Adipose tissue (tissue), 3 donors: ENCODE results near the gene SKA3. TPM values are rescaled to one million over a fixed set of nuclear protein-coding genes. Genes with fewer than 3 reads are reported as not detected.
"Not testable (repeated sequence)": the region's sequence is repeated elsewhere in the genome, so short reads cannot be mapped to it uniquely, and the experiment has no call there.

Source experiments
- H3K27ac ChIP-seq: one replicate; pipeline ENCODE4 v1.5.1; 2013; ENCODE audit warnings: low read depth, low read length
- WGBS, 3 donors: extraction: QIAGEN DNeasy Blood & Tissue Kit; methylation state at CpG; one replicate each; pipeline ENCODE4 v1.1.7; 2013; 5-methylcytosine and 5-hydroxymethylcytosine counted together
- polyA plus RNA-seq, 3 donors: library from polyadenylated mRNA; stranded (reverse); fragments of 200-250 nt; gene quantifications; one replicate each; pipeline ENCODE4 v1.2.3, GENCODE V29; 2013
- donor health status: healthy with polysubstance abuse.
- donor health status: Bipolar disorder and iron deficiency.
- donor health status: healthy.

The SKA3 gene
- polyA plus RNA-seq, result under 1 TPM; 0.13 to 0.45 (median 0.16) TPM

- H3K27ac ChIP-seq, result peak within 1 kb of the TSS; percentile 4
- 0 to 1% (median 0%) methylated on average over 86 to 93 of the region's 93 CpGs for WGBS, 3 donors
Measured at GRCh38 chr13:21176215-21176981, at the start of gene SKA3, which contains the start of gene MRPL57. SKA3 (minus strand) TSS chr13:21176552; CDS start chr13:21176477, 75 bp downstream. MRPL57 (plus strand) TSS chr13:21176658; CDS start chr13:21176917, 259 bp downstream.

GRCh38 chr13:21225082-21225481, 48.7 kb upstream of the SKA3 start:
- no peak overlapping the region for H3K27ac ChIP-seq
- 76 to 89% (median 88%) methylated on average over 6 of the region's 6 CpGs for WGBS, 3 donors

DNA sequence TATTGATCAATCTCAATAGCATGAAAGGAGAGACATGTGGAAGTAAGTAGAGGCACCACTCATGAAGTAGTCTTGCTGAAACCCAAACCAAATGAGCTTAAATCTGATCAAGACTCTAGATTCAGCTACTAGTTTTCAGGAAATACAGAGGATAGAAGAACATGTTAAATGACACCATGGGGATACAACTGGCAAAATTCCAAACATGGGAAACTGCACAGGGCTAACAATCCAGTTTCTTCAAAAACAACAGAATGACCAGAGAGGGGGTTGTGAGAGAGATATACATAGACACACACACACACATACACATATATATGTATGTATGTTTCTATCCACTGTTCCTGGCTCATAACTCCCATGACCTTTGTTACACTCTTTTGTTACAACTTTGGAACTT, 44.9 kb upstream of the SKA3 start:
- H3K27ac ChIP-seq, result no peak overlapping the region

- 54 to 62% (median 61%) methylated on average over 3 of the region's 3 CpGs for WGBS, 3 donors
Measured at GRCh38 chr13:21219716-21220115, 43.4 kb upstream of the SKA3 start.

DNA sequence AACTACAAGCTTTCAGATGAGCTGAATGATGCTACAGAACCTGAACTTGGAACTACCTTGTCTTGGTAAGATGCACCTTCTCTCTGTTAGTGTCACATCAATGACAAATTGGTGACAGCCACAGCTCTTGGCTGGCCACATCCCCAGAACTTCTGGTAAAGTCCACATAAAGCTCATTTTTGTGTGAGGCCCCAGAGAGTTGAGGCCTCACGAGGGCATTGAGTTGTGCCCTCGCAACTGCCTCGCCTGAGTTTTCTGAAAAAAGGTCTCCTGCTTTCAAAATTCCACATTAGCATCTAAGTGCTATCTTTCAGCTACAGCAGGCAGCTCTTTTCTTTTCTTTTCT, 42.7 kb upstream of the SKA3 start:
- WGBS, 3 donors, result 45 to 74% (median 69%) methylated on average over 3 of the region's 3 CpGs

More at GRCh38 chr13:21219716-21220115, 43.4 kb upstream of the SKA3 start:
- not testable (repeated sequence) for H3K27ac ChIP-seq

DNA sequence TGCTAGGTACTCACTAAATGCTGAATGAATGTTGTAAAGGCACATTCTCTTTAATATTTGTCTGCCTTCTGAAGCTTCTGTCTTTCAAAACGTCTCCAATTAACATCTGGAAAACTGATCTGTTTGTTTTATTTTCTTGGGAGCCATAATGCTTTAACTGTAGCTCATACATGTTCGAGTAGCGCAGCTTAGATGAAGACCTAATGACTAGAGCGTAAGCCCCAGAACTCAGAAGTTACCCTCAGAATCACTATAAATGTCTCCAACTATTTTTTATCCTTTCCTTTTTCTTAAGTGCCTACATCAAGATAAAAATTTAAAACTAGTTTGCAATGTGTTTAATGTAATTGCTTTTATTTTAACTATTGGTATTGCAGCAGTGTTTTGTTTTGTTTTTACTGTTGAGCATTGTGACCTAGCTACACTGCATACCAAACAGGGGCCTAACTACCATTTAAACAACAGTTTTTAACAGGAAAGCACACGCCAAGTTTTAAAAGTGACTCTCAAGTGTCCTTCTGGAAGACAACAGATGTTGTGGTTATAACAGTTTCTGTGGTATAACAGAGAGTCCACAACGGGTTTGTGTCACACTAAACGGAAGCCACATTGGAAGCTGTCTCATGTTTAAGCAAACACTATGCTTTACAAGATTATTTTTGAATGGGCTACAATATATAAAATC, 42.1 kb upstream of the SKA3 start:
- no peak overlapping the region for H3K27ac ChIP-seq
- 43 to 57% (median 45%) methylated on average over 7 of the region's 7 CpGs for WGBS, 3 donors

More for the DNA sequence above, 42.7 kb upstream of the SKA3 start:
- H3K27ac ChIP-seq, result no peak overlapping the region

- no peak overlapping the region for H3K27ac ChIP-seq
- 14 to 45% (median 31%) methylated on average over 13 of the region's 13 CpGs for WGBS, 3 donors
Measured at GRCh38 chr13:21216332-21216731, 40.0 kb upstream of the SKA3 start.

- WGBS, 3 donors, result 55 to 77% (median 69%) methylated on average over 6 of the region's 6 CpGs
- H3K27ac ChIP-seq, result not testable (repeated sequence)
Measured at GRCh38 chr13:21215419-21215818, 39.1 kb upstream of the SKA3 start.

- H3K27ac ChIP-seq, result no peak overlapping the region
- WGBS, 3 donors, result 78 to 90% (median 87%) methylated on average over 7 of the region's 7 CpGs
Measured at GRCh38 chr13:21212138-21212775, 35.9 kb upstream of the SKA3 start.

DNA sequence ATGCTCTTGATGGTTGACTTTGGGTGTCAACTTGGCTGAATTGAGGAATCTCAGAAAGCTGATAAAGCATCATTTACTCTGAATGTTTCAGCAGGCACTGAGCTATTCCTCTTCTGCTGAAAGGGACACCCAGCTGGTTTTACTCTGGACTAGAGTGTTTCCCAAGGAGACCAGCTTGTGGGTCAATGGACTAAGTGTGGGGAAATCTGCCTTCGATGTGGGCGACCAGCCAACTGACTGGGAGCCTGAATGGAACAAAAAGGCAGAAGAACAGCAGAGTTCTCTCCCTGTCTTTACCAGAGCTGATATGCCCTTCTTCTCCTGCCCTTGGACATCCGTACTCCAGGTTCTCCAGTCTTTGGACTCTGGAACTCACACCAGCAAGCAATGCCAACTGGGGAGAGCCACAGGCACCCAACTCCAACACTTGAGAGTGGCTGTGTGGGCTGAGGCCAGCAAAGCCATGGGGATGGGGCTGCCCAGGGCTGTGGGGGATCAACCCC, 32.4 kb upstream of the SKA3 start:
- no peak overlapping the region for H3K27ac ChIP-seq
- 79 to 81% (median 80%) methylated on average over 3 of the region's 3 CpGs for WGBS, 3 donors

GRCh38 chr13:21202767-21203531, 26.6 kb upstream of the SKA3 start:
- H3K27ac ChIP-seq, result no peak overlapping the region
- 41 to 68% (median 65%) methylated on average over 3 of the region's 3 CpGs for WGBS, 3 donors

DNA sequence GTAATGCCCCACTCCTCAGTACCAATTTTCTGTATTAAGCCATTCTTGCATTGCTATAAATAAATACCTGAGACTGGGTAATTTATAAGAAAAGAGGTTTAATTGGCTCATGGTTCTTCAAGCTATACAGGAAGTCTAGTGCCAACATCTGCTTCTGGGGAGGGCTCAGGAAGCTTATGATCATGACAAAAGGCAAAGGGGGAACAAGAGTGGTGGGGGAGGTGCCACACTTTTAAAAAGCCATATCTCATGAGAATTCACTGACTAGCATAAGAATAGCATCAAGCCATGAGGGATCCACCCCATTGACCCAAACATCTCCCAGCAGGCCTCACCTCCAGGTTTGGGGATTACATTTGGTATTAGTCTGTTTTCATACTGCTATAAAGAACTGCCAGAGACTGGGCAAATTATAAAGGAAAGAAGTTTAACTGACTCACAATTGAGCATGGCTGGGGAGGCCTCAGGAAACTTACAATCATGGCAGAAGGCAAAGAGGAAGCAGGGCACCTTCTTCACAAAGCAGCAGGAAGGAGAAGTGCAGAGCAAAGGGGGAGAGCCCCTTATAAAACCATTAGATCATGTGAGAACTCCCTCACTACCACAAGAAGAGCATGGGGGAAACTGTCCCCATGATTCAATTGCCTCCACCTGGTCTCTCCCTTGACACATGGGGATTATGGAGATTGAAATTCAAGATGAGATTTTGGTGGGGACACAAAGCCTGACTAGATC, 25.3 kb upstream of the SKA3 start:
- not testable (repeated sequence) for H3K27ac ChIP-seq

DNA sequence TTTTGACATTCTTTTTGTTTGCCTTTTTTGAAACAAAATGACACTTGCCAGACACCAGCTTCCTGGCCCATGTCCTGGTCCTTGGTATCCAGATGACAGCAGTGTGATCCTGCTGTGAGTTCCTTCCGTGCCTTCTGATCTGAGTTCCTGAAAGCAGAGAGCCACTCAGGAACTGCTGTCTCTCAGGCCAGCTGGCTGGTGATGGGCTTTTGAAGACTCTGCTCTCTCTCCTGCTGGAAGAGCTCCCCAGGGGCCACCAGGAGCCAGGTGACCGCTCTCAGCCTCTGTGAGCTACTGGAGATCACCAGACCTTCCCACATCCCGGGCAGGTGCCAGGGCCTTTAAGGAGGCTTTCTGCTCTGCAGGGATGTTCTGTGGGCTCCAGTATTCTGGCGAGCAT, 22.0 kb upstream of the SKA3 start:
- not testable (repeated sequence) for H3K27ac ChIP-seq
- WGBS, 3 donors, result 65 to 87% (median 78%) methylated on average over 3 to 4 of the region's 4 CpGs

DNA sequence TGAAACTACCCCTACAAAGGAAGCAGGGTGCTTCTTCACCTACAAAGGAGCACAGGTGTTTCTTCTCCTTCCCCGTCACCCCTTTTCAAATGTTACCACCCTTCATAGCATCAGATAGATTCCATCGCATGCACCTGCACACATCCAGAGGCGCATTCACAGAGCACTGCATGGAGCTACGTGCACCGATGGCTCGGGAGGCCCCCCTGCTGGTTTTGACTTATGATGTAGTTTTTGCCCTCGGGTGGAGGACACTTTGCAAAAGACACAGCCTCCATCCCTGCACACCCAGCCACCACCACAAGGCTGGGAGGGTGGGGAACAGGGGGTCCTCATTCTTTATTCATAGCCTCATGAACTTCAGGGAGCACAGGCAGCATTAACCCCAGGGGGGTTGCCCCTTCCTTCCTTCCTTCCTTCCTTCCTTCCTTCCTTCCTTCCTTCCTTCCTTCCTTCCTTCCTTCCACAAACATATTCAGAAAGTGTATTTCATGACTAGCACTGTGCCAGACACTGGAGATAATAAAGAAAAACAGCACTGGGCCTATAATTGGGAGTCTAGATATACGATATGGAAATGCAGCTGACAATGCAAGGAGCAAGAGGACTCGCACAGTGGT, 21.4 kb upstream of the SKA3 start:
- not testable (repeated sequence) for H3K27ac ChIP-seq
- WGBS, 3 donors, result 73 to 86% (median 85%) methylated on average over 9 of the region's 9 CpGs

DNA sequence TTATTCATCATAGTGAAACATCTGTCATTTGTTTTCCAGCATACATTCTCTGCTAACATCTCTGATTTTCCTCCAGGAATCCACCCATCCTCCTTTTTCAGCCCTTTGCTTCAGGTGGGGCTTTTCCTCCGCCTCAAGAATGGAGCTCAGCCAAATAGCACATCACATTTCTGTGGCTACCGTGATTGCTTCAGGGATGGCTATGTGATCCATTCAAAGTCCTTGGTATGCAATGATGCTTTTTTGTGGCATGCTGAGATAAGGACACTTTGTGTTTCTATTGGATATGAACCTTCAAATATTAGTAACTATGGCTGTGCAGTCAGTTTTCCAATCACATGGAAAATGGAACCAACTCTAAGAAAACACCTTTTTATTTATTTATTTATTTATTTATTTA, 18.4 kb upstream of the SKA3 start:
- 78 to 85% (median 79%) methylated on average over 2 of the region's 2 CpGs for WGBS, 3 donors
- not testable (repeated sequence) for H3K27ac ChIP-seq

- not testable (repeated sequence) for H3K27ac ChIP-seq
- 87 to 91% (median 90%) methylated on average over 13 to 22 of the region's 35 CpGs for WGBS, 3 donors
Measured at GRCh38 chr13:21186410-21186809, 10.1 kb upstream of the SKA3 start.

- no peak overlapping the region for H3K27ac ChIP-seq
- 90 to 96% (median 94%) methylated on average over 2 of the region's 2 CpGs for WGBS, 3 donors
Measured at GRCh38 chr13:21181671-21182070, 5.3 kb upstream of the SKA3 start.

DNA sequence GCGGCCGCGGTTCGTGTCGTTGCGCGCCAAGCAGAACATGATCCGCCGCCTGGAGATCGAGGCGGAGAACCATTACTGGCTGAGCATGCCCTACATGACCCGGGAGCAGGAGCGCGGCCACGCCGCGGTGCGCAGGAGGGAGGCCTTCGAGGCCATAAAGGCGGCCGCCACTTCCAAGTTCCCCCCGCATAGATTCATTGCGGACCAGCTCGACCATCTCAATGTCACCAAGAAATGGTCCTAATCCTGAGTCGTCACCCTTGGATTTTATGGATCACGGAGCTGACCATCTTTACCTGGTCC, 581 bp upstream of the SKA3 start:
- 0 to 1% (median 0%) methylated on average over 26 of the region's 26 CpGs for WGBS, 3 donors
- no peak overlapping the region for H3K27ac ChIP-seq
